Stimulated activated naive CD8-positive, alpha-beta T cell treated with anti-CD3 and anti-CD28 coated beads, Interleukin-15, amount 100 ng/mL, for 72 hours (primary cell): ENCODE measurements around the gene INPPL1.

Source experiments
- ATAC-seq: fragments of 150-1000 bp; cut with Tn5 transposase; 2 replicates; pipeline ENCODE4 v1.10.0; 2021; ENCODE audit warnings: mild to moderate bottlenecking, moderate library complexity
- DNase-seq, 2 donors: peaks; one replicate each; pipeline ENCODE4 v3.0.0; 2021 to 2022
- H3K27ac Mint-ChIP-seq, 2 donors: one replicate each; pipeline ENCODE4 v1.8.0; 2022; ENCODE audit warnings: mild to moderate bottlenecking in 2 of 2, mixed read lengths in 2 of 2, moderate library complexity in 2 of 2
- H3K27me3 Mint-ChIP-seq: one replicate; pipeline ENCODE4 v1.8.0; 2022; ENCODE audit warnings: mixed read lengths
- H3K4me1 Mint-ChIP-seq: one replicate; pipeline ENCODE4 v1.8.0; 2022; ENCODE audit warnings: mild to moderate bottlenecking, mixed read lengths
- H3K4me3 Mint-ChIP-seq, 2 donors: one replicate each; pipeline ENCODE4 v1.8.0; 2022; ENCODE audit warnings: mild to moderate bottlenecking in 2 of 2, mixed read lengths in 2 of 2, moderate library complexity in 1 of 2
- H3K9me3 Mint-ChIP-seq, 2 donors: one replicate each; pipeline ENCODE4 v1.8.0; 2022; ENCODE audit warnings: mixed read lengths in 2 of 2

The INPPL1 gene

DNA sequence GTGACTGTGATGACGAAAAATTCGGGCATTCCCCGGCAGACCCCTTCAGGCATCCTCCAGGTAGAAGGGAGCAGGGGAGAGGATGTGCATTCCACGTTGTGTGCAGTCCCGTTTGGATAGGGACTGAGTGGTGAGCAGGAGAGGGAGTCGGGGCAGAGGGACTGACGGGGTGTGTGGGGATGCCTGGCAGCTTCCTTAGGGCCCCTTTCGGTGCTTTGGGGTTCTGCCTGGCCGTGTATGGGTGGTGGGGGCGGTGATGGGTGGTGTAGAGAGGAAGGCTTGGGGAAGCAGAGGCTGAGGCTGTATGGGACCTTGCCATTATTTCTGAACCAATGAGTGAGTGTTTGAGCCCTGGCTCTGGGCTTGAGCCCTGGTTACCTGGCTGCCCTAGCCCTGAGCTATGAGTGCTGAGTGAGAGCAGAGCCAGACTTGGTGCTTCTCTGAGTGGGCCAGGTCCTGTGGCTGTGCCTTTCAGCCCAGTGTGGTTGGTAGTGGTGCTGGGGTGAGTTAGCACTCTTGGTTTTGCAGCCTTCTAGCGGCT is 914 bp downstream of the INPPL1 start:
- no peaks in the 10 kb centered on the region for H3K27me3 Mint-ChIP-seq
- H3K9me3 Mint-ChIP-seq = no peaks in the 10 kb centered on the region
- peak overlapping the region; percentile 86 to 97 for H3K4me3 Mint-ChIP-seq
- ATAC-seq = peak; percentile 37
- DNase-seq = peak; percentile 31 to 48
- H3K4me1 Mint-ChIP-seq = peaks cover 48% of the 10 kb centered on the region
- peak overlapping the region; percentile 83 to 97 for H3K27ac Mint-ChIP-seq

- Mint-ChIP-seq H3K27me3 (no peaks in the 10 kb centered on the region), H3K9me3 (no peaks in the 10 kb centered on the region), H3K27ac (peak overlapping the region in 1 of 2 donors; percentile 37), H3K4me3 (no peak overlapping the region), H3K4me1 (peaks cover 41% of the 10 kb centered on the region)
- ATAC-seq = no peak
- DNase-seq = peak in 1 of 2 donors; percentile 9
Measured at GRCh38 chr11:72226701-72227100, 2.1 kb downstream of the INPPL1 start.

- no peaks in the 10 kb centered on the region for H3K27me3 Mint-ChIP-seq
- DNase-seq (peak in 1 of 2 donors; percentile 8), ATAC-seq (no peak)
- H3K27ac Mint-ChIP-seq = peak overlapping the region in 1 of 2 donors; percentile 66
- H3K9me3 Mint-ChIP-seq = no peaks in the 10 kb centered on the region
- H3K4me3 Mint-ChIP-seq = no peak overlapping the region
- H3K4me1 Mint-ChIP-seq = peaks cover 33% of the 10 kb centered on the region
Measured at GRCh38 chr11:72227316-72228228, 3.0 kb downstream of the INPPL1 start.

DNA sequence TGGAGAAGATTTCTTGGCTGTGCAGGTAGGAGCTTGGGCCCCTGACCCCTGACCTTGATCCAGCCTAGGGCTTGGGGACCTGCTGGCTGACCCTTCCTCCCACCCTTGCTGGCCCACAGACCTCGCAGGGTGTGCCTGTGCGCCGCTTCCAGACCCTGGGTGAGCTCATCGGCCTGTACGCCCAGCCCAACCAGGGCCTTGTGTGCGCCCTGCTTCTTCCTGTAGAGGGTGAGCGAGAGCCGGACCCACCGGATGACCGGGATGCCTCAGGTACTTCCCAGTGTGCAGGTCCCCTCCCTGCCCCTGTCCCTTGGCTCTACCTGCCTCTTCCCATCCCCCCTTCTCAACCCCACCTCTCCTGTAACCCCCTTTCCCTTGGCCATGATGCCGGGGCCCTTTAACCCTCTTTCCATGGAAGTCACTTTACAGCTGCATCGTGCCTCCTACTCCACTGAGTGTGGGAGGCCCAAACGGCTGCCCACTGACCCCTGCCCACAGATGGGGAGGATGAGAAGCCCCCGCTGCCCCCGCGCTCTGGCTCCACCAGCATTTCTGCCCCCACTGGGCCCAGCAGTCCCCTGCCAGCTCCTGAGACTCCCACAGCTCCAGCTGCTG is 3.8 kb downstream of the INPPL1 start:
- Mint-ChIP-seq H3K27me3 (no peaks in the 10 kb centered on the region), H3K9me3 (no peaks in the 10 kb centered on the region), H3K4me3 (no peak overlapping the region), H3K27ac (no peak overlapping the region), H3K4me1 (peaks cover 29% of the 10 kb centered on the region)
- no peak for DNase-seq
- no peak for ATAC-seq

- Mint-ChIP-seq H3K27ac (no peak overlapping the region), H3K27me3 (no peaks in the 10 kb centered on the region)
- ATAC-seq = no peak
Measured at GRCh38 chr11:72228844-72229231, 4.3 kb downstream of the INPPL1 start.

GRCh38 chr11:72229336-72229924 is 4.9 kb downstream of the INPPL1 start:
- Mint-ChIP-seq H3K4me3 (no peak overlapping the region), H3K4me1 (peaks cover 36% of the 10 kb centered on the region), H3K27me3 (no peaks in the 10 kb centered on the region), H3K9me3 (no peaks in the 10 kb centered on the region), H3K27ac (peak overlapping the region; percentile 16 to 49)
- DNase-seq (no peak), ATAC-seq (no peak)

More at GRCh38 chr11:72228844-72229231, 4.3 kb downstream of the INPPL1 start:
- Mint-ChIP-seq H3K4me1 (peaks cover 30% of the 10 kb centered on the region), H3K9me3 (no peaks in the 10 kb centered on the region), H3K4me3 (no peak overlapping the region)
- no peak for DNase-seq

DNA sequence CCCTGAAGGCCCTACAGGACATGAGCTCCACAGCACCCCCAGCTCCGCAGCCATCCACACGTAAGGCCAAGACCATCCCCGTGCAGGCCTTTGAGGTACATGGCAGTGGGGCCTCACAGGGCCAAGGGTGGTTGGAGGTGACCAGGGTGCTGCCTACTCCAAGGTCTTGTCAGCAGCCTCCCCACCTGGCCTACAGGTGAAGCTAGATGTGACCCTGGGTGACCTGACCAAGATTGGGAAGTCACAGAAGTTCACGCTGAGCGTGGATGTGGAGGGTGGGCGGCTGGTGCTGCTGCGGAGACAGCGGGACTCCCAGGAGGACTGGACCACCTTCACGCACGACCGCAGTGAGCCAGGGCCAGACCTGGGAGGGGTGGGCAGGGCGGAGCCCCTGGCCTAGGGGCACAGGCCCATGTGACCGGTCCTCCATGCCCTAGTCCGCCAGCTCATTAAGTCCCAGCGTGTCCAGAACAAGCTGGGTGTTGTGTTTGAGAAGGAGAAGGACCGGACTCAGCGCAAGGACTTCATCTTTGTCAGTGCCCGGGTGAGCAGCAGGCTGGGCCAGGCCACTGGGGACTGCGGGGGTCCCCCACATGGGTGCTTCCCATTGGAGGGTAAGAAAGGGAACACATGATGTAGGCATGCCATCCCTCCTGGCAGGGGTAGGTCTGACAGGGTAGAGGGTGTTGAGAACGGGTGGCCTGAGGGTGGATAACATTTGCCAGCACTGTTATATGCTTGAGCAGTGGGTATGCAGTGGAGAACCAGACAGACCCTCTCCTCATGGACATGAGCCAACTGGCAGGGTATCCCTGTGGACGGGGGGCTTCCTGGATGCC is 5.6 kb downstream of the INPPL1 start:
- no peaks in the 10 kb centered on the region for H3K9me3 Mint-ChIP-seq
- DNase-seq (no peak), ATAC-seq (no peak)
- peaks cover 37% of the 10 kb centered on the region for H3K4me1 Mint-ChIP-seq
- H3K4me3 Mint-ChIP-seq = no peak overlapping the region
- no peaks in the 10 kb centered on the region for H3K27me3 Mint-ChIP-seq
- no peak overlapping the region for H3K27ac Mint-ChIP-seq

GRCh38 chr11:72230764-72231365 is 6.3 kb downstream of the INPPL1 start:
- H3K4me3 Mint-ChIP-seq = no peak overlapping the region
- ATAC-seq (no peak), DNase-seq (peak in 1 of 2 donors; percentile 7)
- no peaks in the 10 kb centered on the region for H3K9me3 Mint-ChIP-seq
- peaks cover 30% of the 10 kb centered on the region for H3K4me1 Mint-ChIP-seq
- H3K27ac Mint-ChIP-seq = peak overlapping the region in 1 of 2 donors; percentile 77
- no peaks in the 10 kb centered on the region for H3K27me3 Mint-ChIP-seq

DNA sequence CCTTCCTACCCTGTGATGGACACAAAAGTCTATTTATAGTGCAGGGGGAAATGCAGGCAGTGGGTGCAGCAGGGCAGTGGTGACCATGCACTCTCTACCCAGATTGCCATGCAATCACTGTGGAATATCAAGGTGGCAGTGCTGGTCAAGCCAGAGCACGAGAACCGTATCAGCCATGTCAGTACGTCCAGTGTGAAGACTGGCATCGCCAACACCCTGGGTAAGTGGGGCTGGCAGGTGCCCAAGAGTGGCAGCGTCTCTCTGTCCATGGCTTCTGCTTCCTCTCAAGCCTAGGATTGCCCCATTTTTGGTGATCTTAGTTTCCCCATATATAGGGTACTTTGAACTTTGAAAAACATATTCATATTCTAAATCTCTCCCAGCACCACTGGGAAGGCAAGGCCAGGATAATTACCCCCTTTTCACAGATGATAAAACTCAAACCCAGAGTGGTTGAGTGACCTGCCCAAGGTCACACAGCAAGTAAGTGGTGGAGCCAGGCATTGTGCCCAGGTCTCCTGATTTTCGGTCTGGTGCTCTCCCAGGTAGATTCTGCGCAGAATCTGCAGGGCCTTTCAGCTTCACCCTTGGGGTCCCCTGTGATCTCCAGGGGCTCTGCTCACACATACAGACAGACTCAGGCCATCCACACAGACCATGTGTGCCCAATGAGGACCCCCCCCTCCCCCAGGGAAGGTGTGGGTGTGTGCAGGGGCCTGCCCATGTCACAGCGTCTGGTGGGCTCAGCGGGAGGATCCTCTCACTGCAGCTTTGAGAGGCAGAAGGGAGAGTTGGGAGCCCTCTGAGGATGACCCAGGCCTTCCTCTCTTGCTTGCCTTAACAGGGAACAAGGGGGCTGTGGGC is 7.1 kb downstream of the INPPL1 start:
- Mint-ChIP-seq H3K4me3 (no peak overlapping the region), H3K27me3 (no peaks in the 10 kb centered on the region), H3K27ac (peak overlapping the region in 1 of 2 donors; percentile 77)

DNA sequence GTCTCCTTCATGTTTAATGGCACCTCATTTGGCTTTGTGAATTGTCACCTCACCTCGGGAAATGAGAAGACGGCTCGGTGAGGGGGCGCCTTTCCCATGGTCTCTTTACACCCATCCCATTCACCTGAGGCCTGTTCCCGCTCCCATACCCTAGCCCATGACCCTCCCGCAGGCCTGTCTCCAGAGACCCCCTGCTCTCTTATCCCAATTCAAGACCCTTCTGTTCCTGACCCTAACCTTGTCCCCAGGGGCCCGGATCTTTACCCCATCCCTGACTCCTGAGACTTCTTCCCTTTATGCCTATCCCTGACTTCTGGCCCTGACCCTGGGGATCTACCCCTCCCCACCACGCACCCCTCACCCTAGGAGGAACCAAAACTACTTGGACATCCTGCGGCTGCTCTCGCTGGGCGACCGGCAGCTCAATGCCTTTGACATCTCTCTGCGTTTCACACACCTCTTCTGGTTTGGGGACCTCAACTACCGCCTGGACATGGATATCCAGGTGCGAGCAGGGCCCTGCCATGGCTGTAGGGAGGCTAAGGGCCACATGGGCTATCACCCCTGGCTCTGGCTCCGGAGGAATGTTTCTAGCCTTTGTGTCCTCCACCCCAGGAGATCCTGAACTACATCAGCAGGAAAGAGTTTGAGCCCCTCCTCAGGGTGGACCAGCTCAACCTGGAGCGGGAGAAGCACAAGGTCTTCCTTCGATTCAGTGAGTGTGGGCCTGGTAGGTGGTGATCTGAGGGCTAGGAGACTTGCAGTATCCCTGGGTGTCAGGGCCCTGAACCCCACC is 7.9 kb downstream of the INPPL1 start:
- H3K27ac Mint-ChIP-seq = peak overlapping the region in 1 of 2 donors; percentile 23

More for the DNA sequence above, 7.1 kb downstream of the INPPL1 start:
- Mint-ChIP-seq H3K4me1 (peaks cover 22% of the 10 kb centered on the region), H3K9me3 (no peaks in the 10 kb centered on the region)
- DNase-seq (peak in 1 of 2 donors; percentile 4), ATAC-seq (no peak)

DNA sequence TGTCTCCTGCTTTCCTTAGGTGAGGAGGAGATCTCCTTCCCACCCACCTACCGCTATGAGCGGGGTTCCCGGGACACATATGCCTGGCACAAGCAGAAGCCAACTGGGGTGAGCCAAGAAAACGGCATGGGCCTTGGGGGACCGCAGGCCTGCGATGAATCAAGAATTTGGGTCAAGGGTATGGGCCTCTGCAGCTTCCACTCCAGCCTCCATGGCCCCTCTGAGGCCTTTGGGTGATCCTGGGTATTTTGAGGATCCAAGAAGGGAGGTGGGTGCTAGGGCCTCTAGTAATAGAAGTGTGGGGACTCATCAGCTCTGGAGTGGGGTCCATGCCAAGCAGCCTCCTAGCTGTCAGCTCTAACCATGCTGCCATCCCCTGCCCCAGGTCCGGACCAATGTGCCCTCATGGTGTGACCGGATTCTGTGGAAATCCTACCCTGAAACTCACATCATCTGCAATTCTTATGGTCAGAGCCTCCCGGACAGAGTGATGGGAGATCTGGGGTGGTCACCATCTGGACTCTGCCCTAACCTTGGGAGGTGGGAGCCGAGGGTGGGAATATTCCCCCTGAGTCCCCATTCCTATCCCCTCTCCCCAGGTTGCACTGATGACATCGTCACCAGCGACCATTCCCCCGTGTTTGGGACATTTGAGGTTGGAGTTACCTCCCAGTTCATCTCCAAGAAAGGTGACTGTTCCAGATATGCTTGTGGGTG is 8.6 kb downstream of the INPPL1 start:
- ATAC-seq (no peak), DNase-seq (peak in 1 of 2 donors; percentile 7)
- Mint-ChIP-seq H3K27ac (no peak overlapping the region), H3K27me3 (no peaks in the 10 kb centered on the region), H3K4me1 (peaks cover 19% of the 10 kb centered on the region), H3K4me3 (no peak overlapping the region), H3K9me3 (no peaks in the 10 kb centered on the region)

More for the DNA sequence above, 7.9 kb downstream of the INPPL1 start:
- Mint-ChIP-seq H3K4me1 (peaks cover 19% of the 10 kb centered on the region), H3K27me3 (no peaks in the 10 kb centered on the region), H3K4me3 (no peak overlapping the region), H3K9me3 (no peaks in the 10 kb centered on the region)
- ATAC-seq = no peak
- peak in 1 of 2 donors; percentile 8 for DNase-seq

GRCh38 chr11:72233773-72234513 is 9.4 kb downstream of the INPPL1 start:
- H3K4me3 Mint-ChIP-seq = no peak overlapping the region
- peak overlapping the region in 1 of 2 donors; percentile 7 for H3K27ac Mint-ChIP-seq
- H3K4me1 Mint-ChIP-seq = peaks cover 18% of the 10 kb centered on the region
- ATAC-seq (no peak), DNase-seq (peak in 1 of 2 donors; percentile 7)
- peaks cover 3% of the 10 kb centered on the region for H3K27me3 Mint-ChIP-seq
- H3K9me3 Mint-ChIP-seq = no peaks in the 10 kb centered on the region
